H1 (cell line): ENCODE measurements around the gene SPTBN5. TPM values are rescaled to one million over a fixed set of nuclear protein-coding genes. Genes with fewer than 3 reads are reported as not detected.

ENCODE experiments used
- CTCF ChIA-PET: fragments of 300-600 bp; sonication (Branson Sonifier 250); formaldehyde crosslinking; loops from one replicate; lab custom pipeline; 2021; ENCODE audit not compliant: partially characterized antibody; lab: Charles Lee
- POLR2A ChIA-PET: fragments of 300-600 bp; sonication (Branson Sonifier 250); formaldehyde crosslinking; loops from one replicate; lab custom pipeline; 2021; ENCODE audit warnings: inconsistent platforms; ENCODE audit not compliant: partially characterized antibody; lab: Charles Lee
- DNase-seq, 2 experiments: peaks; one replicate each; pipeline versions ENCODE4 v3.0.0 to v3.0.0-alpha.2; 2010 to 2022; ENCODE audit warnings: low spot score in 2 of 2, low read depth in 1 of 2, mixed read lengths in 1 of 2
- FAIRE-seq: peaks from 2 replicates; lab custom pipeline; 2011; peaks lifted over from hg19 to GRCh38; lab: Jason Lieb, UNC
- H2AFZ ChIP-seq: 2 replicates; pipeline ENCODE4 v1.8.1; 2012; ENCODE audit warnings: low read length, inconsistent platforms
- H2AK5ac ChIP-seq: 2 replicates; pipeline ENCODE4 v1.6.1; 2013; ENCODE audit warnings: low read depth, low read length
- H2BK120ac ChIP-seq: replicated peaks from 2 replicates; pipeline ENCODE3; 2013; ENCODE audit warnings: low read depth, low read length, inconsistent platforms
- H2BK12ac ChIP-seq: 2 replicates; pipeline ENCODE4 v1.6.1; 2013; ENCODE audit warnings: low read depth, low read length
- H2BK15ac ChIP-seq: 2 replicates; pipeline ENCODE4 v1.6.1; 2013; ENCODE audit warnings: low read length
- H2BK20ac ChIP-seq: 2 replicates; pipeline ENCODE4 v1.6.1; 2013; ENCODE audit warnings: low read length
- H2BK5ac ChIP-seq: 2 replicates; pipeline ENCODE4 v1.6.1; 2013; ENCODE audit warnings: low read depth, low read length
- H3K14ac ChIP-seq: 2 replicates; pipeline ENCODE4 v1.6.1; 2013; ENCODE audit warnings: inconsistent platforms; ENCODE audit not compliant: insufficient read length
- H3K18ac ChIP-seq: 2 replicates; pipeline ENCODE4 v1.6.1; 2013; ENCODE audit warnings: low read length; ENCODE audit errors: extremely low read depth
- H3K23ac ChIP-seq: 2 replicates; pipeline ENCODE4 v1.6.1; 2013; ENCODE audit warnings: inconsistent platforms; ENCODE audit not compliant: insufficient read length
- H3K23me2 ChIP-seq: 2 replicates; pipeline ENCODE4 v1.6.1; 2013; ENCODE audit warnings: low read depth, low read length
- H3K27ac ChIP-seq: 2 replicates; pipeline ENCODE4 v1.6.1; 2011; ENCODE audit warnings: low read depth, low read length, inconsistent platforms
- H3K27me3 ChIP-seq, 4 experiments: replicated peaks in 1 of 4; 1 replicate in 1 of 4; 2 replicates in 3 of 4; pipeline versions ENCODE4 v1.6.1 to v1.8.1; 2011 to 2013; ENCODE audit warnings: low read length in 3 of 4, mild to moderate bottlenecking in 3 of 4, inconsistent platforms in 2 of 4, mixed read lengths in 2 of 4, moderate library complexity in 1 of 4; ENCODE audit not compliant: control insufficient read depth in 3 of 4, insufficient read depth in 3 of 4; ENCODE audit errors: extremely low read depth in 1 of 4
- H3K36me3 ChIP-seq, 4 experiments: 2 replicates each; pipeline versions ENCODE4 v1.6.1 to v1.8.1; 2011 to 2013; ENCODE audit warnings: mild to moderate bottlenecking in 4 of 4, low read length in 3 of 4, moderate library complexity in 2 of 4, control low read depth in 1 of 4, inconsistent platforms in 1 of 4; ENCODE audit not compliant: insufficient read depth in 4 of 4, control insufficient read depth in 2 of 4
- H3K4ac ChIP-seq: replicated peaks from 2 replicates; pipeline ENCODE3; 2013; ENCODE audit warnings: low read length, low read depth, mixed read lengths, inconsistent platforms; ENCODE audit not compliant: insufficient read length
- H3K4me1 ChIP-seq, 4 experiments: replicated peaks in 1 of 4; 1 replicate in 1 of 4; 2 replicates in 3 of 4; pipeline versions ENCODE4 v1.6.1 to v1.8.1; 2011 to 2013; ENCODE audit warnings: low read length in 3 of 4, inconsistent platforms in 2 of 4, mixed read lengths in 1 of 4; ENCODE audit not compliant: insufficient read depth in 4 of 4, control insufficient read depth in 3 of 4
- H3K4me2 ChIP-seq, 2 experiments: 2 replicates each; pipeline versions ENCODE4 v1.6.1 to v1.8.1; 2011 to 2013; ENCODE audit warnings: low read depth in 2 of 2, low read length in 2 of 2, control low read depth in 1 of 2, inconsistent platforms in 1 of 2, mild to moderate bottlenecking in 1 of 2; ENCODE audit not compliant: insufficient read depth in 1 of 2
- H3K4me3 ChIP-seq, 4 experiments: fragments of 200-600, 300-600 bp in 1 of 4; sonication (generic), shearing (Covaris generic), sonication (Bioruptor Twin) in 1 of 4; 2 replicates each; pipeline versions ENCODE4 v1.5.1 to v1.8.1; 2011 to 2016; ENCODE audit warnings: low read length in 4 of 4, low read depth in 3 of 4, control low read depth in 2 of 4, inconsistent platforms in 2 of 4, mild to moderate bottlenecking in 2 of 4, mixed read lengths in 1 of 4, moderate library complexity in 1 of 4; ENCODE audit not compliant: insufficient read depth in 2 of 4; ENCODE audit errors: extremely low read depth in 1 of 4
- H3K56ac ChIP-seq: replicated peaks from 2 replicates; pipeline ENCODE3; 2013; ENCODE audit warnings: low read depth, mild to moderate bottlenecking, mixed read lengths, low read length, inconsistent platforms; ENCODE audit not compliant: insufficient read length
- H3K79me1 ChIP-seq: 2 replicates; pipeline ENCODE4 v1.6.1; 2013; ENCODE audit warnings: low read depth, low read length, control low read depth
- H3K79me2 ChIP-seq, 2 experiments: 2 replicates each; pipeline versions ENCODE4 v1.6.1 to v1.8.1; 2012 to 2013; ENCODE audit warnings: low read length in 2 of 2, mild to moderate bottlenecking in 2 of 2, inconsistent platforms in 1 of 2; ENCODE audit not compliant: insufficient read depth in 2 of 2, control insufficient read depth in 1 of 2
- H3K9ac ChIP-seq, 4 experiments: replicated peaks in 1 of 4; 1 replicate in 1 of 4; 2 replicates in 3 of 4; pipeline versions ENCODE4 v1.6.1 to v1.8.1; 2011 to 2013; ENCODE audit warnings: low read depth in 3 of 4, low read length in 3 of 4, control low read depth in 2 of 4, mild to moderate bottlenecking in 2 of 4, moderate library complexity in 2 of 4, inconsistent platforms in 1 of 4; ENCODE audit errors: extremely low read depth in 1 of 4
- H3K9me3 ChIP-seq, 2 experiments: 2 replicates each; pipeline versions ENCODE4 v1.6.1 to v1.8.1; 2012 to 2013; ENCODE audit warnings: mild to moderate bottlenecking in 2 of 2, moderate library complexity in 2 of 2, control low read depth in 1 of 2, inconsistent platforms in 1 of 2, low read depth in 1 of 2, low read length in 1 of 2, mixed read lengths in 1 of 2; ENCODE audit not compliant: insufficient read depth in 2 of 2
- H4K20me1 ChIP-seq, 2 experiments: replicated peaks in 1 of 2; 2 replicates each; pipeline versions ENCODE3 to v1.8.1; 2011 to 2013; ENCODE audit warnings: inconsistent platforms in 2 of 2, low read length in 2 of 2, mild to moderate bottlenecking in 1 of 2; ENCODE audit not compliant: insufficient read depth in 2 of 2, control insufficient read depth in 1 of 2
- H4K5ac ChIP-seq: 2 replicates; pipeline ENCODE4 v1.6.1; 2013; ENCODE audit warnings: low read length, low read depth, mixed read lengths, inconsistent platforms; ENCODE audit not compliant: insufficient read length
- H4K8ac ChIP-seq: 2 replicates; pipeline ENCODE4 v1.8.0; 2013; ENCODE audit warnings: mild to moderate bottlenecking, moderate library complexity, low read length, inconsistent platforms; ENCODE audit not compliant: insufficient read depth; ENCODE audit errors: extremely low read depth
- H4K91ac ChIP-seq: replicated peaks from 2 replicates; pipeline ENCODE3; 2013; ENCODE audit warnings: low read length, mixed read lengths, inconsistent platforms; ENCODE audit not compliant: insufficient read length
- EP300 ChIP-seq, 2 experiments: IDR thresholded peaks; 1 replicate in 1 of 2; 2 replicates in 1 of 2; pipeline ENCODE4 v1.6.1; 2011 to 2012; ENCODE audit warnings: low read depth in 2 of 2, low read length in 2 of 2, mild to moderate bottlenecking in 2 of 2, borderline replicate concordance in 1 of 2, inconsistent platforms in 1 of 2, moderate library complexity in 1 of 2
- KDM1A ChIP-seq: fragments of 200-600, 300-600 bp; sonication (generic); IDR thresholded peaks from 2 replicates; pipeline ENCODE4 v1.7.1; 2016; ENCODE audit warnings: mild to moderate bottlenecking, low read length, borderline replicate concordance
- KDM5A ChIP-seq: fragments of 200-600 bp; IDR thresholded peaks from 2 replicates; pipeline ENCODE4 v1.7.1; 2012; ENCODE audit warnings: mild to moderate bottlenecking, low read length, inconsistent platforms, mixed read lengths
- SP2 ChIP-seq: IDR thresholded peaks from 2 replicates; pipeline ENCODE4 v1.6.1; 2012; ENCODE audit warnings: mild to moderate bottlenecking, low read length, inconsistent platforms
- WGBS, 2 experiments: shearing (Covaris generic) in 1 of 2; methylation state at CpG; one replicate each; pipeline versions ENCODE4 v1.1.6 to v1.1.7; 2013 to 2015; ENCODE audit warnings: low lambda C conversion rate in 2 of 2, mixed read lengths in 2 of 2, inconsistent platforms in 1 of 2, low coverage in 1 of 2, missing lambda C conversion rate in 1 of 2; ENCODE audit not compliant: insufficient replicate concordance in 2 of 2, insufficient coverage in 1 of 2, insufficient read length in 1 of 2; ENCODE audit errors: extremely low coverage in 1 of 2, missing lambda C conversion rate in 1 of 2; 5-methylcytosine and 5-hydroxymethylcytosine counted together
- polyA plus RNA-seq, 7 experiments: library from polyadenylated mRNA; depleted of rRNA in 3 of 7; stranded (reverse) in 5 of 7; unstranded in 2 of 7; fragments of >200 nt in 5 of 7; fragments of 200-250 nt in 2 of 7; gene quantifications; 1 replicate in 5 of 7; 2 replicates in 1 of 7; 4 replicates in 1 of 7; pipeline versions ENCODE4 v1.2.1 to v1.2.3, GENCODE V29; 2011 to 2013; ENCODE audit warnings: missing spikeins in 2 of 7, mixed read lengths in 2 of 7
- total RNA-seq: library from RNA; stranded (reverse); fragmentation: NEBNext Ultra II Directional; extraction: Animal tissue kit (Norgen Biotek cat#: 25700); gene quantifications from 2 replicates; pipeline ENCODE4 v1.2.1, GENCODE V29; 2021
- TF ChIP-seq, protein P1 (sequence below), 3 experiments: IDR thresholded peaks; 1 replicate in 2 of 3; 2 replicates in 1 of 3; pipeline versions ENCODE4 v1.5.1 to v1.6.1; 2011; ENCODE audit warnings: low read length in 3 of 3, mild to moderate bottlenecking in 3 of 3, inconsistent platforms in 2 of 3, low read depth in 1 of 3, moderate library complexity in 1 of 3; ENCODE audit not compliant: insufficient read depth in 1 of 3; ENCODE audit errors: control extremely low read depth in 1 of 3

Gene SPTBN5
- total and polyA plus RNA-seq, 2 of the 8 experiments (the other 6 are each of a cell fraction or from before 2014, with no cell fraction given): 0.32 to 0.84 TPM

DNA sequence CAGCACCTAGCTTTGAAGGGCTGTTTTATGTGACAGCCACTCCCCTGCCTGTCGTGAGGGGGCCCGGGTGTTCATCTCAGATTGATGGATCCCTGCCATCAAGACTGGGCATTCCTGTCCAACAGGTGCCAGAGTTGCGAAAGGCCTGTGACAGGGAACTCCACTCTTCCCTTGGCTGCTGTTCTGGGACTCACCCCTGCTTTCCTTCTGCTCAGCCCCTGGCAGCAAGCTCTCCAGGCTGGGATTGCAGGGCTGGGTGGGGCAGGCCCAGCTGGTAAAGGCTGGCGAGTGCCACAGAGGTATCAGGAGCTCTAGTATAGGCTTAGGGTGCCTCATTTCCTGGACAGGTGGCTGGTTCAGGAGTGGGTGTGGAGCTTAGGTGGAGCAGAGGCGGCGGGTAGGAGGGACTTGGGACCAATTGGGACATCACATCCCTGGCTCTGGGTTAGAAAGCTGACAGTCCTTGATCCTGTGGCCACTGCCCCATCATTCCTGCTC lies 55.4 kb downstream of the SPTBN5 start, which contains the start of gene PLA2G4B:
Gene PLA2G4B, plus strand, starts transcription at position 448 of the 498 bp plus-strand sequence. CDS start 67 bp downstream, outside the sequence.
- no peak within 1 kb of the TSS for H3K23ac ChIP-seq
- H3K9ac ChIP-seq: no peak within 1 kb of the TSS
- no peaks in the 10 kb centered on the region for H3K27me3 ChIP-seq
- CTCF ChIA-PET: interaction anchor here (0.8 to 4.0 kb wide), 5 partner anchors 8 to 1322 kb away, joined by 3 to 14 read pairs (median 4); partner anchors contain the start of gene JMJD7
- no peak within 1 kb of the TSS for H3K14ac ChIP-seq
- H3K4me2 ChIP-seq: no peak within 1 kb of the TSS
- H3K79me1 ChIP-seq: peaks cover 2% of the 10 kb centered on the region; the same call in 1 of the 2 replicates
- no peak within 1 kb of the TSS for H2BK20ac ChIP-seq
- H2AK5ac ChIP-seq: no peak within 1 kb of the TSS
- WGBS, 2 experiments: 90% methylated on average over 6 of the region's 6 CpGs; no CpG with 5 or more reads in 1 of the 2 experiments
- no peak within 1 kb of the TSS for H3K56ac ChIP-seq
- H4K20me1 ChIP-seq: peaks cover 0 to 8% of the 10 kb centered on the region in 2 experiments
- H3K4me1 ChIP-seq: no peaks in the 10 kb centered on the region
- H3K9me3 ChIP-seq: no peaks in the 10 kb centered on the region
- no peak within 1 kb of the TSS for H2BK12ac ChIP-seq
- no peak within 1 kb of the TSS for H4K91ac ChIP-seq
- H3K79me2 ChIP-seq: no peaks in the 10 kb centered on the region
- no peaks in the 10 kb centered on the region for H3K36me3 ChIP-seq
- DNase-seq: no peak
- FAIRE-seq: no peak
- no peak within 1 kb of the TSS for H3K18ac ChIP-seq
- H2AFZ ChIP-seq: no peak within 1 kb of the TSS
- POLR2A ChIA-PET: interaction anchor here (0.7 to 6.8 kb wide), 2 partner anchors 13 to 81 kb away, joined by 3 to 45 read pairs; no protein-coding TSS in a partner anchor
- no peak within 1 kb of the TSS for H3K27ac ChIP-seq
- no peak within 1 kb of the TSS for H4K5ac ChIP-seq
- no peak for TF ChIP-seq KDM5A
- TF ChIP-seq, protein P1, sequence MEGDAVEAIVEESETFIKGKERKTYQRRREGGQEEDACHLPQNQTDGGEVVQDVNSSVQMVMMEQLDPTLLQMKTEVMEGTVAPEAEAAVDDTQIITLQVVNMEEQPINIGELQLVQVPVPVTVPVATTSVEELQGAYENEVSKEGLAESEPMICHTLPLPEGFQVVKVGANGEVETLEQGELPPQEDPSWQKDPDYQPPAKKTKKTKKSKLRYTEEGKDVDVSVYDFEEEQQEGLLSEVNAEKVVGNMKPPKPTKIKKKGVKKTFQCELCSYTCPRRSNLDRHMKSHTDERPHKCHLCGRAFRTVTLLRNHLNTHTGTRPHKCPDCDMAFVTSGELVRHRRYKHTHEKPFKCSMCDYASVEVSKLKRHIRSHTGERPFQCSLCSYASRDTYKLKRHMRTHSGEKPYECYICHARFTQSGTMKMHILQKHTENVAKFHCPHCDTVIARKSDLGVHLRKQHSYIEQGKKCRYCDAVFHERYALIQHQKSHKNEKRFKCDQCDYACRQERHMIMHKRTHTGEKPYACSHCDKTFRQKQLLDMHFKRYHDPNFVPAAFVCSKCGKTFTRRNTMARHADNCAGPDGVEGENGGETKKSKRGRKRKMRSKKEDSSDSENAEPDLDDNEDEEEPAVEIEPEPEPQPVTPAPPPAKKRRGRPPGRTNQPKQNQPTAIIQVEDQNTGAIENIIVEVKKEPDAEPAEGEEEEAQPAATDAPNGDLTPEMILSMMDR (IDR thresholded peaks at IDR 0.05; ENCODE audit: control extremely low read depth in 1 of 3, insufficient read depth in 1 of 3, low read depth in 1 of 3, low read length in 3 of 3): no peak
- TF ChIP-seq KDM1A: no peak
- TF ChIP-seq EP300 (IDR thresholded peaks at IDR 0.05; ENCODE audit: borderline replicate concordance in 1 of 2, low read depth in 2 of 2, low read length in 2 of 2): no peak
- TF ChIP-seq SP2: no peak
- no peak within 1 kb of the TSS for H2BK15ac ChIP-seq
- no peak within 1 kb of the TSS for H2BK5ac ChIP-seq
- H2BK120ac ChIP-seq: no peak within 1 kb of the TSS
- no peak within 1 kb of the TSS for H3K4ac ChIP-seq
- no peak within 1 kb of the TSS for H4K8ac ChIP-seq
- H3K23me2 ChIP-seq: no peaks in the 10 kb centered on the region
- H3K4me3 ChIP-seq: no peak within 1 kb of the TSS
